OCI-LY1 (cell line): Measurements from ENCODE around the gene ARL14.

Source experiments
- H2AFZ ChIP-seq: fragments of 200-600 bp; sonication (generic), shearing (Covaris generic); 2 replicates; pipeline ENCODE4 v1.6.0; 2014; ENCODE audit warnings: antibody characterized with exemption, mild to moderate bottlenecking, low read length
- H3F3A ChIP-seq: fragments of 200-600 bp; sonication (generic), shearing (Covaris generic); 2 replicates; pipeline ENCODE4 v1.6.0; 2014; ENCODE audit warnings: mild to moderate bottlenecking, antibody characterized with exemption, low read length, moderate library complexity; ENCODE audit not compliant: insufficient read depth
- H3K27ac ChIP-seq: fragments of 200-600 bp; sonication (generic); 2 replicates; pipeline ENCODE4 v1.5.1; 2014; ENCODE audit warnings: low read length, mixed run types, mild to moderate bottlenecking, low read depth; ENCODE audit not compliant: poor library complexity, severe bottlenecking
- H3K27me3 ChIP-seq: fragments of 200-600 bp; sonication (generic); 2 replicates; pipeline ENCODE4 v1.6.0; 2014; ENCODE audit warnings: antibody characterized with exemption, mild to moderate bottlenecking, low read length, moderate library complexity; ENCODE audit not compliant: insufficient read depth
- H3K36me3 ChIP-seq: fragments of 200-600 bp; sonication (generic); 2 replicates; pipeline ENCODE4 v1.6.1; 2014; ENCODE audit warnings: mild to moderate bottlenecking, antibody characterized with exemption, low read length, moderate library complexity, mixed read lengths; ENCODE audit not compliant: insufficient read depth
- H3K4me1 ChIP-seq: fragments of 200-600 bp; sonication (generic); 2 replicates; pipeline ENCODE4 v1.5.1; 2014; ENCODE audit warnings: mild to moderate bottlenecking, low read length, moderate library complexity; ENCODE audit not compliant: insufficient read depth, severe bottlenecking
- H3K4me2 ChIP-seq: fragments of 200-600 bp; sonication (generic), shearing (Covaris generic); 2 replicates; pipeline ENCODE4 v1.6.1; 2014; ENCODE audit warnings: low read length
- H3K4me3 ChIP-seq: fragments of 200-600 bp; sonication (generic); 2 replicates; pipeline ENCODE4 v1.5.1; 2014; ENCODE audit warnings: low read length, low read depth, mild to moderate bottlenecking, mixed read lengths; ENCODE audit not compliant: poor library complexity, severe bottlenecking
- H3K79me2 ChIP-seq: fragments of 200-600 bp; shearing (Covaris generic); 2 replicates; pipeline ENCODE4 v1.6.1; 2016; ENCODE audit warnings: mixed run types, low read length, mixed read lengths; ENCODE audit not compliant: insufficient read depth
- H3K9ac ChIP-seq: fragments of 200-600 bp; sonication (generic), shearing (Covaris generic); 2 replicates; pipeline ENCODE4 v1.6.1; 2014; ENCODE audit warnings: mild to moderate bottlenecking, low read length, mixed read lengths
- H3K9me2 ChIP-seq: fragments of 200-600 bp; sonication (generic), shearing (Covaris generic); 2 replicates; pipeline ENCODE4 v1.6.1; 2014; ENCODE audit warnings: low read depth, mild to moderate bottlenecking, low read length, mixed read lengths
- H3K9me3 ChIP-seq: fragments of 200-600 bp; shearing (Covaris generic); 2 replicates; pipeline ENCODE4 v1.6.1; 2014; ENCODE audit warnings: low read length, mixed read lengths
- H4K20me1 ChIP-seq: fragments of 200-600 bp; sonication (generic), shearing (Covaris generic); 2 replicates; pipeline ENCODE4 v1.6.0; 2016; ENCODE audit warnings: mild to moderate bottlenecking, low read length; ENCODE audit not compliant: insufficient read depth
- CTCF ChIP-seq: fragments of 200-600 bp; sonication (generic), shearing (Covaris generic); IDR thresholded peaks from 2 replicates; pipeline ENCODE4 v1.5.1; 2017; ENCODE audit warnings: mild to moderate bottlenecking, antibody characterized with exemption, low read length, moderate library complexity, mixed read lengths
- EZH2 ChIP-seq: fragments of 200-600 bp; sonication (generic), shearing (Covaris generic); IDR thresholded peaks from 2 replicates; pipeline ENCODE4 v1.8.0; 2017; ENCODE audit warnings: borderline replicate concordance, mixed run types, mild to moderate bottlenecking, antibody characterized with exemption, low read length, moderate library complexity, mixed read lengths

The ARL14 gene

GRCh38 chr3:160722331-160722730 lies 45.4 kb downstream of the ARL14 start:
- Histone ChIP-seq H3K9me3 (0 out of 2 replicates have a peak, but pooled peaks cover 3% of the 10 kb centered on the region), H3K4me1 (no peaks in the 10 kb centered on the region), H3K27ac (no peak overlapping the region), H4K20me1 (no peaks in the 10 kb centered on the region), H3K4me3 (no peak overlapping the region), H2AFZ (no peak overlapping the region), H3K79me2 (no peaks in the 10 kb centered on the region), H3K9me2 (no peaks in the 10 kb centered on the region), H3K9ac (no peak overlapping the region), H3F3A (no peaks in the 10 kb centered on the region), H3K27me3 (no peaks in the 10 kb centered on the region), H3K36me3 (no peaks in the 10 kb centered on the region), H3K4me2 (no peak overlapping the region)
- TF ChIP-seq CTCF = no peak
- no peak for TF ChIP-seq EZH2

GRCh38 chr3:160725338-160725737 lies 48.4 kb downstream of the ARL14 start:
- no peak overlapping the region for H2AFZ ChIP-seq
- H3K4me1 ChIP-seq = no peaks in the 10 kb centered on the region
- H3K9me2 ChIP-seq = no peaks in the 10 kb centered on the region
- H3K36me3 ChIP-seq = no peaks in the 10 kb centered on the region
- H3K27ac ChIP-seq = no peak overlapping the region
- H3K4me3 ChIP-seq = no peak overlapping the region
- no peaks in the 10 kb centered on the region for H3K27me3 ChIP-seq
- 0 out of 2 replicates have a peak, but pooled peaks cover 3% of the 10 kb centered on the region for H3K9me3 ChIP-seq
- H3K4me2 ChIP-seq = no peak overlapping the region
- H3K9ac ChIP-seq = no peak overlapping the region
- TF ChIP-seq CTCF (no peak), EZH2 (no peak)
- H3K79me2 ChIP-seq = no peaks in the 10 kb centered on the region
- no peaks in the 10 kb centered on the region for H4K20me1 ChIP-seq
- H3F3A ChIP-seq = no peaks in the 10 kb centered on the region
